CD8-positive, alpha-beta memory T cell (primary cell): ENCODE data around the gene TTLL9. TPM values are rescaled to one million over a fixed set of nuclear protein-coding genes. Genes with fewer than 3 reads are reported as not detected.

Experiments
- CTCF ChIA-PET: fragments of 350-600 bp; sonication (Branson Sonifier 250); formaldehyde crosslinking; loops from one replicate; lab custom pipeline; 2021; ENCODE audit warnings: antibody characterized with exemption; lab: Charles Lee
- POLR2A ChIA-PET: fragments of 350-600 bp; sonication (Branson Sonifier 250); formaldehyde crosslinking; loops from one replicate; lab custom pipeline; 2021; ENCODE audit warnings: antibody characterized with exemption; lab: Charles Lee
- DNase-seq, 5 donors: peaks; one replicate each; pipeline versions ENCODE4 v3.0.0 to v3.0.0-alpha.2; 2020 to 2022; ENCODE audit warnings: mixed read lengths in 1 of 5
- H3K27ac ChIP-seq: one replicate; pipeline ENCODE4 v1.7.0; 2013; ENCODE audit warnings: low read depth, mild to moderate bottlenecking, low read length, moderate library complexity
- H3K27me3 ChIP-seq: 2 replicates; pipeline ENCODE4 v1.7.0; 2013; ENCODE audit warnings: low read length, mild to moderate bottlenecking; ENCODE audit not compliant: insufficient read depth, poor library complexity, severe bottlenecking
- H3K36me3 ChIP-seq: 2 replicates; pipeline ENCODE4 v1.7.0; 2013; ENCODE audit warnings: mild to moderate bottlenecking, low read length, moderate library complexity; ENCODE audit not compliant: insufficient read depth
- H3K4me1 ChIP-seq: 2 replicates; pipeline ENCODE4 v1.7.0; 2013; ENCODE audit warnings: mild to moderate bottlenecking, low read length, moderate library complexity; ENCODE audit not compliant: insufficient read depth
- H3K4me3 ChIP-seq: 2 replicates; pipeline ENCODE4 v1.7.0; 2013; ENCODE audit warnings: mild to moderate bottlenecking, low read length
- H3K9me3 ChIP-seq: 2 replicates; pipeline ENCODE4 v1.7.0; 2013; ENCODE audit warnings: mild to moderate bottlenecking, low read length
- H3K27ac Mint-ChIP-seq, 8 donors: one replicate each; pipeline ENCODE4 v1.8.0; 2020 to 2021; ENCODE audit warnings: mixed read lengths in 8 of 8, mild to moderate bottlenecking in 6 of 8, inconsistent platforms in 3 of 8, moderate library complexity in 3 of 8
- H3K27me3 Mint-ChIP-seq, 2 donors: one replicate each; pipeline ENCODE4 v1.8.0; 2020 to 2021; ENCODE audit warnings: mixed read lengths in 2 of 2, mild to moderate bottlenecking in 1 of 2, moderate library complexity in 1 of 2
- H3K36me3 Mint-ChIP-seq, 3 donors: one replicate each; pipeline ENCODE4 v1.8.0; 2020 to 2021; ENCODE audit warnings: mixed read lengths in 3 of 3, inconsistent platforms in 1 of 3, mild to moderate bottlenecking in 1 of 3
- H3K4me1 Mint-ChIP-seq, 3 donors: one replicate each; pipeline ENCODE4 v1.8.0; 2020 to 2021; ENCODE audit warnings: mixed read lengths in 3 of 3, inconsistent platforms in 1 of 3, mild to moderate bottlenecking in 1 of 3
- H3K4me3 Mint-ChIP-seq, 7 donors: one replicate each; pipeline ENCODE4 v1.8.0; 2020 to 2021; ENCODE audit warnings: mixed read lengths in 7 of 7, mild to moderate bottlenecking in 6 of 7, moderate library complexity in 4 of 7, inconsistent platforms in 2 of 7
- H3K9me3 Mint-ChIP-seq, 5 donors: one replicate each; pipeline ENCODE4 v1.8.0; 2020 to 2022; ENCODE audit warnings: mixed read lengths in 5 of 5, mild to moderate bottlenecking in 3 of 5, moderate library complexity in 2 of 5, inconsistent platforms in 1 of 5
- polyA plus RNA-seq: library from polyadenylated mRNA; unstranded; fragments of 300-500 nt; fragmentation: Illumina TruSeq; gene quantifications from one replicate; pipeline ENCODE4 v1.2.3, GENCODE V29; 2021
- total RNA-seq, 2 experiments: library from RNA; stranded (reverse); gene quantifications; one replicate each; pipeline ENCODE4 v1.2.3, GENCODE V29; 2021

The TTLL9 gene
- total and polyA plus RNA-seq, 3 experiments from 2014 or later: not detected

- ChIA-PET CTCF (no interaction called here), POLR2A (no interaction called here)
- H3K9me3 Mint-ChIP-seq: no peaks in the 10 kb centered on the region
These were observed 13.4 kb downstream of the TTLL9 start for GRCh38 chr20:31883829-31884228.

GRCh38 chr20:31890646-31891045 lies 20.2 kb downstream of the TTLL9 start:
- H3K9me3 ChIP-seq: no peaks in the 10 kb centered on the region
- H3K27ac ChIP-seq: no peak overlapping the region
- H3K9me3 Mint-ChIP-seq: peaks cover 0 to 1% (median 0%) of the 10 kb centered on the region in 5 donors
- CTCF ChIA-PET: no interaction called here
- no peak for DNase-seq
- H3K27ac Mint-ChIP-seq: no peak overlapping the region
- no peaks in the 10 kb centered on the region for H3K27me3 ChIP-seq
- H3K4me1 Mint-ChIP-seq: peaks cover 0 to 4% (median 0%) of the 10 kb centered on the region in 3 donors
- POLR2A ChIA-PET: no interaction called here
- peaks cover 11 to 16% of the 10 kb centered on the region in 2 donors for H3K27me3 Mint-ChIP-seq
- H3K4me1 ChIP-seq: no peaks in the 10 kb centered on the region
- H3K4me3 Mint-ChIP-seq: no peak overlapping the region
- no peaks in the 10 kb centered on the region for H3K36me3 ChIP-seq
- H3K4me3 ChIP-seq: no peak overlapping the region
- peaks cover 0 to 4% (median 0%) of the 10 kb centered on the region in 3 donors for H3K36me3 Mint-ChIP-seq

More at GRCh38 chr20:31883829-31884228, 13.4 kb downstream of the TTLL9 start:
- H3K36me3 ChIP-seq: no peaks in the 10 kb centered on the region
- DNase-seq: no peak
- peaks cover 4% of the 10 kb centered on the region for H3K4me1 ChIP-seq
- H3K4me3 ChIP-seq: no peak overlapping the region
- no peaks in the 10 kb centered on the region for H3K9me3 ChIP-seq
- H3K4me1 Mint-ChIP-seq: peaks cover 10 to 14% (median 14%) of the 10 kb centered on the region in 3 donors
- no peak overlapping the region for H3K27ac ChIP-seq
- H3K27me3 Mint-ChIP-seq: peaks cover 13 to 21% of the 10 kb centered on the region in 2 donors
- H3K36me3 Mint-ChIP-seq: peaks cover 0 to 4% (median 0%) of the 10 kb centered on the region in 3 donors
- H3K4me3 Mint-ChIP-seq: no peak overlapping the region
- H3K27me3 ChIP-seq: no peaks in the 10 kb centered on the region
- H3K27ac Mint-ChIP-seq: no peak overlapping the region

- ChIA-PET CTCF (no interaction called here), POLR2A (no interaction called here)
- Histone ChIP-seq H3K36me3 (no peaks in the 10 kb centered on the region), H3K4me1 (no peaks in the 10 kb centered on the region), H3K4me3 (no peak overlapping the region), H3K27me3 (no peaks in the 10 kb centered on the region), H3K27ac (no peak overlapping the region), H3K9me3 (no peaks in the 10 kb centered on the region)
- H3K4me1 Mint-ChIP-seq: peaks cover 0 to 4% (median 0%) of the 10 kb centered on the region in 3 donors
- H3K4me3 Mint-ChIP-seq: no peak overlapping the region
- DNase-seq: no peak
- no peak overlapping the region for H3K27ac Mint-ChIP-seq
- peaks cover 0 to 4% (median 0%) of the 10 kb centered on the region in 3 donors for H3K36me3 Mint-ChIP-seq
- H3K9me3 Mint-ChIP-seq: no peaks in the 10 kb centered on the region
- H3K27me3 Mint-ChIP-seq: peaks cover 17 to 19% of the 10 kb centered on the region in 2 donors
These were observed 24.7 kb downstream of the TTLL9 start for GRCh38 chr20:31894980-31895675.

- Histone ChIP-seq H3K9me3 (no peaks in the 10 kb centered on the region), H3K27me3 (no peaks in the 10 kb centered on the region), H3K27ac (no peak overlapping the region), H3K36me3 (no peaks in the 10 kb centered on the region), H3K4me3 (no peak overlapping the region), H3K4me1 (no peaks in the 10 kb centered on the region)
- Mint-ChIP-seq H3K27me3 (peaks cover 19 to 22% of the 10 kb centered on the region in 2 donors), H3K36me3 (peaks cover 0 to 4% (median 0%) of the 10 kb centered on the region in 3 donors), H3K4me1 (peaks cover 0 to 4% (median 0%) of the 10 kb centered on the region in 3 donors), H3K9me3 (no peaks in the 10 kb centered on the region), H3K4me3 (no peak overlapping the region), H3K27ac (no peak overlapping the region)
- DNase-seq: no peak
- CTCF ChIA-PET: no interaction called here
- POLR2A ChIA-PET: no interaction called here
These were observed 25.6 kb downstream of the TTLL9 start for GRCh38 chr20:31896049-31896448.

GRCh38 chr20:31897541-31897940 lies 27.1 kb downstream of the TTLL9 start:
- DNase-seq: no peak
- Mint-ChIP-seq H3K9me3 (no peaks in the 10 kb centered on the region), H3K27me3 (peaks cover 12 to 22% of the 10 kb centered on the region in 2 donors), H3K4me3 (no peak overlapping the region), H3K36me3 (peaks cover 0 to 4% (median 0%) of the 10 kb centered on the region in 3 donors), H3K4me1 (peaks cover 0 to 4% (median 0%) of the 10 kb centered on the region in 3 donors), H3K27ac (no peak overlapping the region)
- ChIA-PET CTCF (no interaction called here), POLR2A (no interaction called here)
- H3K27me3 ChIP-seq: no peaks in the 10 kb centered on the region
- H3K9me3 ChIP-seq: no peaks in the 10 kb centered on the region
- no peak overlapping the region for H3K27ac ChIP-seq
- no peaks in the 10 kb centered on the region for H3K4me1 ChIP-seq
- H3K4me3 ChIP-seq: no peak overlapping the region
- H3K36me3 ChIP-seq: no peaks in the 10 kb centered on the region

- ChIA-PET POLR2A (no interaction called here), CTCF (no interaction called here)
- H3K27me3 Mint-ChIP-seq: peaks cover 11 to 28% of the 10 kb centered on the region in 2 donors
- H3K4me1 Mint-ChIP-seq: no peaks in the 10 kb centered on the region
- Histone ChIP-seq H3K9me3 (no peaks in the 10 kb centered on the region), H3K27ac (no peak overlapping the region), H3K27me3 (no peaks in the 10 kb centered on the region), H3K36me3 (no peaks in the 10 kb centered on the region), H3K4me3 (no peak overlapping the region), H3K4me1 (no peaks in the 10 kb centered on the region)
- H3K4me3 Mint-ChIP-seq: no peak overlapping the region
- H3K36me3 Mint-ChIP-seq: no peaks in the 10 kb centered on the region
- H3K27ac Mint-ChIP-seq: no peak overlapping the region
- no peak for DNase-seq
- H3K9me3 Mint-ChIP-seq: no peaks in the 10 kb centered on the region
These were observed 31.2 kb downstream of the TTLL9 start for GRCh38 chr20:31901615-31902014.

- POLR2A ChIA-PET: no interaction called here
- H3K36me3 Mint-ChIP-seq: no peaks in the 10 kb centered on the region
- H3K27ac Mint-ChIP-seq: no peak overlapping the region
- CTCF ChIA-PET: no interaction called here
- Histone ChIP-seq H3K9me3 (no peaks in the 10 kb centered on the region), H3K4me3 (no peak overlapping the region), H3K4me1 (no peaks in the 10 kb centered on the region), H3K27ac (no peak overlapping the region), H3K27me3 (no peaks in the 10 kb centered on the region), H3K36me3 (no peaks in the 10 kb centered on the region)
- no peak overlapping the region for H3K4me3 Mint-ChIP-seq
- peaks cover 5 to 34% of the 10 kb centered on the region in 2 donors for H3K27me3 Mint-ChIP-seq
- no peaks in the 10 kb centered on the region for H3K9me3 Mint-ChIP-seq
- H3K4me1 Mint-ChIP-seq: no peaks in the 10 kb centered on the region
- DNase-seq: no peak
These were observed 33.4 kb downstream of the TTLL9 start for GRCh38 chr20:31903627-31904386.

GRCh38 chr20:31906001-31906400 lies 35.6 kb downstream of the TTLL9 start:
- H3K27me3 Mint-ChIP-seq: peaks cover 2 to 22% of the 10 kb centered on the region in 2 donors
- H3K27ac ChIP-seq: no peak overlapping the region
- ChIA-PET POLR2A (no interaction called here), CTCF (no interaction called here)
- no peak overlapping the region for H3K4me3 ChIP-seq
- no peak for DNase-seq
- H3K4me1 ChIP-seq: no peaks in the 10 kb centered on the region
- H3K27ac Mint-ChIP-seq: no peak overlapping the region
- no peak overlapping the region for H3K4me3 Mint-ChIP-seq
- H3K9me3 Mint-ChIP-seq: no peaks in the 10 kb centered on the region
- H3K36me3 Mint-ChIP-seq: no peaks in the 10 kb centered on the region
- no peaks in the 10 kb centered on the region for H3K36me3 ChIP-seq
- no peaks in the 10 kb centered on the region for H3K27me3 ChIP-seq
- H3K4me1 Mint-ChIP-seq: no peaks in the 10 kb centered on the region
- no peaks in the 10 kb centered on the region for H3K9me3 ChIP-seq
